GM10266 (cell line): Measurements from ENCODE around the gene KAT2B.

Experiments
- DNase-seq: peaks from one replicate; pipeline ENCODE4 v3.0.0; 2012; ENCODE audit errors: extremely low spot score
- CTCF ChIP-seq: IDR thresholded peaks from 2 replicates; pipeline ENCODE4 v1.5.1; 2012; ENCODE audit warnings: mild to moderate bottlenecking, low read depth; ENCODE audit not compliant: control insufficient read depth, insufficient read depth; ENCODE audit errors: missing control alignments

The KAT2B gene

GRCh38 chr3:20143519-20143918, 103.3 kb downstream of the KAT2B start:
- no peak for DNase-seq
- TF ChIP-seq CTCF, result no peak

- no peak for DNase-seq
- TF ChIP-seq CTCF, result no peak
Measured at GRCh38 chr3:20145874-20146273, 105.6 kb downstream of the KAT2B start.

GRCh38 chr3:20146301-20146700, 106.1 kb downstream of the KAT2B start:
- no peak for DNase-seq
- no peak for TF ChIP-seq CTCF

GRCh38 chr3:20147361-20147760, 107.1 kb downstream of the KAT2B start:
- TF ChIP-seq CTCF, result no peak
- DNase-seq, result no peak

- no peak for DNase-seq
- no peak for TF ChIP-seq CTCF
Measured at GRCh38 chr3:20148466-20148865, 108.2 kb downstream of the KAT2B start.

- DNase-seq, result no peak
- no peak for TF ChIP-seq CTCF
Measured at GRCh38 chr3:20154078-20154477, 113.8 kb downstream of the KAT2B start.

GRCh38 chr3:20154928-20155327, 114.7 kb downstream of the KAT2B start:
- DNase-seq, result no peak
- TF ChIP-seq CTCF, result peak; percentile 24
